Right atrium auricular region (tissue), 2 donors: ENCODE results near the gene USP32. TPM values are rescaled to one million over a fixed set of nuclear protein-coding genes. Genes with fewer than 3 reads are reported as not detected.

ENCODE experiments used
- DNase-seq: peaks from one replicate; pipeline ENCODE4 v3.0.0-alpha.2; 2019; ENCODE audit warnings: low spot score
- H3K27ac ChIP-seq, 2 donors: fragments of 200-600 bp; sonication (generic); 1 replicate in 1 of 2; 2 replicates in 1 of 2; pipeline ENCODE4 v1.5.1; 2016 to 2019
- H3K27me3 ChIP-seq, 2 donors: fragments of 200-600 bp; sonication (generic); one replicate each; pipeline versions ENCODE4 v1.5.1 to v1.6.0; 2017 to 2019
- H3K36me3 ChIP-seq: fragments of 200-600 bp; sonication (generic); one replicate; pipeline ENCODE4 v1.5.1; 2016
- H3K4me1 ChIP-seq, 2 donors: fragments of 200-600 bp; sonication (generic); one replicate each; pipeline versions ENCODE4 v1.5.1 to v1.6.0; 2017 to 2019
- H3K4me3 ChIP-seq, 2 donors: fragments of 200-600 bp; sonication (generic); 1 replicate in 1 of 2; 2 replicates in 1 of 2; pipeline ENCODE4 v1.5.1; 2017 to 2019; ENCODE audit warnings: mild to moderate bottlenecking in 1 of 2, moderate library complexity in 1 of 2
- H3K9me3 ChIP-seq, 2 donors: fragments of 200-600 bp; sonication (generic); one replicate each; pipeline ENCODE4 v1.5.1; 2019
- CTCF ChIP-seq, 2 donors: fragments of 200-600 bp; sonication (generic); IDR thresholded peaks; one replicate each; pipeline ENCODE4 v1.5.1; 2019; ENCODE audit warnings: antibody characterized with exemption in 2 of 2
- total RNA-seq, 2 donors: library from RNA; depleted of rRNA; stranded (reverse); fragments of >200 nt; gene quantifications; one replicate each; pipeline ENCODE4 v1.1.0, GENCODE V29; 2016

USP32 gene
- total RNA-seq, 2 donors from 2014 or later = 24.5 to 27.7 TPM

- no peak for DNase-seq
- H3K9me3 ChIP-seq = no peaks in the 10 kb centered on the region
- H3K27ac ChIP-seq = no peak overlapping the region
- H3K27me3 ChIP-seq = no peaks in the 10 kb centered on the region
- no peaks in the 10 kb centered on the region for H3K4me1 ChIP-seq
- TF ChIP-seq CTCF (IDR thresholded peaks at IDR 0.05) = no peak
- H3K4me3 ChIP-seq = no peak overlapping the region
- no peaks in the 10 kb centered on the region for H3K36me3 ChIP-seq
These were observed 66.0 kb downstream of the USP32 start for GRCh38 chr17:60325730-60326524.

GRCh38 chr17:60323754-60324153 lies 68.2 kb downstream of the USP32 start:
- no peak for DNase-seq
- H3K4me1 ChIP-seq = no peaks in the 10 kb centered on the region
- TF ChIP-seq CTCF (IDR thresholded peaks at IDR 0.05) = no peak

GRCh38 chr17:60322056-60322387 lies 69.9 kb downstream of the USP32 start:
- DNase-seq = no peak
- no peak for TF ChIP-seq CTCF (IDR thresholded peaks at IDR 0.05)

More at GRCh38 chr17:60323754-60324153, 68.2 kb downstream of the USP32 start:
- Histone ChIP-seq H3K9me3 (no peaks in the 10 kb centered on the region), H3K27ac (no peak overlapping the region), H3K27me3 (no peaks in the 10 kb centered on the region), H3K4me3 (no peak overlapping the region), H3K36me3 (no peaks in the 10 kb centered on the region)

GRCh38 chr17:60321336-60322055 lies 70.4 kb downstream of the USP32 start:
- H3K9me3 ChIP-seq = no peaks in the 10 kb centered on the region
- TF ChIP-seq CTCF (IDR thresholded peaks at IDR 0.05) = no peak
- no peaks in the 10 kb centered on the region for H3K36me3 ChIP-seq
- no peak for DNase-seq
- no peaks in the 10 kb centered on the region for H3K4me1 ChIP-seq
- no peaks in the 10 kb centered on the region for H3K27me3 ChIP-seq
- no peak overlapping the region for H3K4me3 ChIP-seq
- no peak overlapping the region for H3K27ac ChIP-seq

More at GRCh38 chr17:60322056-60322387, 69.9 kb downstream of the USP32 start:
- Histone ChIP-seq H3K4me3 (no peak overlapping the region), H3K36me3 (no peaks in the 10 kb centered on the region), H3K9me3 (no peaks in the 10 kb centered on the region), H3K27me3 (no peaks in the 10 kb centered on the region), H3K4me1 (no peaks in the 10 kb centered on the region), H3K27ac (no peak overlapping the region)

- Histone ChIP-seq H3K27me3 (no peaks in the 10 kb centered on the region), H3K9me3 (no peaks in the 10 kb centered on the region), H3K4me1 (no peaks in the 10 kb centered on the region), H3K36me3 (no peaks in the 10 kb centered on the region), H3K27ac (no peak overlapping the region), H3K4me3 (no peak overlapping the region)
- no peak for TF ChIP-seq CTCF (IDR thresholded peaks at IDR 0.05)
- no peak for DNase-seq
These were observed 73.1 kb downstream of the USP32 start for GRCh38 chr17:60318830-60319229.
